ENCODE results near the gene MTR. TPM values are rescaled to one million over a fixed set of nuclear protein-coding genes. Genes with fewer than 3 reads are reported as not detected.

The MTR gene
- total and polyA plus RNA-seq, 9 of the 15 experiments (the other 6 are each of a cell fraction or from before 2014, with no cell fraction given) = 3.4 to 44.3 (median 20.3) TPM

DNA sequence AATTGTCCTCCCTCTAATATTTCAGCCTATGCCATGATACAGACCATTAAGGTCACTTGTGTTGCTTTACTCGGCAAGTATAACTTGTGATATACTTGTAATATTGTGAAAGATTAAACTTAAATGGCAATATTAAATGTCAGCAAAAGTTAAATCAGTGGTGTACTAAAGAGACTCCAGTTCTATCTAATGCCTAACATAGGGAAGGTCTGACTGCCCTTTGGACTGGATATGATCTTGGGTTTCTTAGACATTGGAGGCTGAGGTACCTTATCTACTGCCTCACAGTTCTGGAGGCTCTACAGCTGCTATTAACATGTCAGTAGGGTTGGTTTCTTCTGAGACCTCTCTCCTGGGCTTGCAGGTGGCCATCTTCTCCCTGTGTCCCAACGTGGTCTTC is 119.3 kb downstream of the MTR start (continued):
- TF ChIP-seq, protein P1, sequence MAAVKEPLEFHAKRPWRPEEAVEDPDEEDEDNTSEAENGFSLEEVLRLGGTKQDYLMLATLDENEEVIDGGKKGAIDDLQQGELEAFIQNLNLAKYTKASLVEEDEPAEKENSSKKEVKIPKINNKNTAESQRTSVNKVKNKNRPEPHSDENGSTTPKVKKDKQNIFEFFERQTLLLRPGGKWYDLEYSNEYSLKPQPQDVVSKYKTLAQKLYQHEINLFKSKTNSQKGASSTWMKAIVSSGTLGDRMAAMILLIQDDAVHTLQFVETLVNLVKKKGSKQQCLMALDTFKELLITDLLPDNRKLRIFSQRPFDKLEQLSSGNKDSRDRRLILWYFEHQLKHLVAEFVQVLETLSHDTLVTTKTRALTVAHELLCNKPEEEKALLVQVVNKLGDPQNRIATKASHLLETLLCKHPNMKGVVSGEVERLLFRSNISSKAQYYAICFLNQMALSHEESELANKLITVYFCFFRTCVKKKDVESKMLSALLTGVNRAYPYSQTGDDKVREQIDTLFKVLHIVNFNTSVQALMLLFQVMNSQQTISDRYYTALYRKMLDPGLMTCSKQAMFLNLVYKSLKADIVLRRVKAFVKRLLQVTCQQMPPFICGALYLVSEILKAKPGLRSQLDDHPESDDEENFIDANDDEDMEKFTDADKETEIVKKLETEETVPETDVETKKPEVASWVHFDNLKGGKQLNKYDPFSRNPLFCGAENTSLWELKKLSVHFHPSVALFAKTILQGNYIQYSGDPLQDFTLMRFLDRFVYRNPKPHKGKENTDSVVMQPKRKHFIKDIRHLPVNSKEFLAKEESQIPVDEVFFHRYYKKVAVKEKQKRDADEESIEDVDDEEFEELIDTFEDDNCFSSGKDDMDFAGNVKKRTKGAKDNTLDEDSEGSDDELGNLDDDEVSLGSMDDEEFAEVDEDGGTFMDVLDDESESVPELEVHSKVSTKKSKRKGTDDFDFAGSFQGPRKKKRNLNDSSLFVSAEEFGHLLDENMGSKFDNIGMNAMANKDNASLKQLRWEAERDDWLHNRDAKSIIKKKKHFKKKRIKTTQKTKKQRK (IDR thresholded peaks at IDR 0.05; ENCODE audit: borderline replicate concordance, low read depth, low read length) = no peak
- TF ChIP-seq TCF7L2 (IDR thresholded peaks at IDR 0.05; ENCODE audit: low read depth, low read length) = no peak
- TF ChIP-seq, protein P2, sequence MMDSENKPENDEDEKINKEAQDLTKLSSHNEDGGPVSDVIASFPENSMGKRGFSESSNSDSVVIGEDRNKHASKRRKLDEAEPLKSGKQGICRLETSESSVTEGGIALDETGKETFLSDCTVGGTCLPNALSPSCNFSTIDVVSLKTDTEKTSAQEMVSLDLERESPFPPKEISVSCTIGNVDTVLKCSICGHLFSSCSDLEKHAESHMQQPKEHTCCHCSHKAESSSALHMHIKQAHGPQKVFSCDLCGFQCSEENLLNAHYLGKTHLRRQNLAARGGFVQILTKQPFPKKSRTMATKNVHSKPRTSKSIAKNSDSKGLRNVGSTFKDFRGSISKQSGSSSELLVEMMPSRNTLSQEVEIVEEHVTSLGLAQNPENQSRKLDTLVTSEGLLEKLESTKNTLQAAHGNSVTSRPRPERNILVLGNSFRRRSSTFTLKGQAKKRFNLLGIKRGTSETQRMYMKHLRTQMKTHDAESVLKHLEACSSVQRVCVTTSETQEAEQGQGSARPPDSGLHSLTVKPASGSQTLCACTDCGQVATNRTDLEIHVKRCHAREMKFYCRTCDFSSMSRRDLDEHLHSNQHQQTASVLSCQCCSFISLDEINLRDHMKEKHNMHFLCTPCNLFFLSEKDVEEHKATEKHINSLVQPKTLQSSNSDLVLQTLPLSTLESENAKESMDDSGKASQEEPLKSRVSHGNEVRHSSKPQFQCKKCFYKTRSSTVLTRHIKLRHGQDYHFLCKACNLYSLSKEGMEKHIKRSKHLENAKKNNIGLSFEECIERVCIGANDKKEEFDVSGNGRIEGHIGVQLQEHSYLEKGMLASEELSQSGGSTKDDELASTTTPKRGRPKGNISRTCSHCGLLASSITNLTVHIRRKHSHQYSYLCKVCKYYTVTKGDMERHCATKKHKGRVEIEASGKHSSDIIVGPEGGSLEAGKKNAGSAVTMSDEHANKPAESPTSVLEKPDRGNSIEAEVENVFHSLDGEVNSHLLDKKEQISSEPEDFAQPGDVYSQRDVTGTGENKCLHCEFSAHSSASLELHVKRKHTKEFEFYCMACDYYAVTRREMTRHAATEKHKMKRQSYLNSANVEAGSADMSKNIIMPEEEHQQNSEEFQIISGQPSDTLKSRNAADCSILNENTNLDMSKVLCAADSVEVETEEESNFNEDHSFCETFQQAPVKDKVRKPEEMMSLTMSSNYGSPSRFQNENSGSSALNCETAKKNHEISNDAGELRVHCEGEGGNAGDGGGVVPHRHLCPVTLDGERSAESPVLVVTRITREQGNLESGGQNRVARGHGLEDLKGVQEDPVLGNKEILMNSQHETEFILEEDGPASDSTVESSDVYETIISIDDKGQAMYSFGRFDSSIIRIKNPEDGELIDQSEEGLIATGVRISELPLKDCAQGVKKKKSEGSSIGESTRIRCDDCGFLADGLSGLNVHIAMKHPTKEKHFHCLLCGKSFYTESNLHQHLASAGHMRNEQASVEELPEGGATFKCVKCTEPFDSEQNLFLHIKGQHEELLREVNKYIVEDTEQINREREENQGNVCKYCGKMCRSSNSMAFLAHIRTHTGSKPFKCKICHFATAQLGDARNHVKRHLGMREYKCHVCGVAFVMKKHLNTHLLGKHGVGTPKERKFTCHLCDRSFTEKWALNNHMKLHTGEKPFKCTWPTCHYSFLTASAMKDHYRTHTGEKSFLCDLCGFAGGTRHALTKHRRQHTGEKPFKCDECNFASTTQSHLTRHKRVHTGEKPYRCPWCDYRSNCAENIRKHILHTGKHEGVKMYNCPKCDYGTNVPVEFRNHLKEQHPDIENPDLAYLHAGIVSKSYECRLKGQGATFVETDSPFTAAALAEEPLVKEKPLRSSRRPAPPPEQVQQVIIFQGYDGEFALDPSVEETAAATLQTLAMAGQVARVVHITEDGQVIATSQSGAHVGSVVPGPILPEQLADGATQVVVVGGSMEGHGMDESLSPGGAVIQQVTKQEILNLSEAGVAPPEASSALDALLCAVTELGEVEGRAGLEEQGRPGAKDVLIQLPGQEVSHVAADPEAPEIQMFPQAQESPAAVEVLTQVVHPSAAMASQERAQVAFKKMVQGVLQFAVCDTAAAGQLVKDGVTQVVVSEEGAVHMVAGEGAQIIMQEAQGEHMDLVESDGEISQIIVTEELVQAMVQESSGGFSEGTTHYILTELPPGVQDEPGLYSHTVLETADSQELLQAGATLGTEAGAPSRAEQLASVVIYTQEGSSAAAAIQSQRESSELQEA (IDR thresholded peaks at IDR 0.05; ENCODE audit: low read depth) = no peak
- TF ChIP-seq, protein P3, sequence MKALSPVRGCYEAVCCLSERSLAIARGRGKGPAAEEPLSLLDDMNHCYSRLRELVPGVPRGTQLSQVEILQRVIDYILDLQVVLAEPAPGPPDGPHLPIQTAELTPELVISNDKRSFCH (CRISPR knock-in tag; IDR thresholded peaks at IDR 0.05) = no peak
- TF ChIP-seq, protein P3 (tag; IDR thresholded peaks at IDR 0.05) = peak; percentile 50; the same call in 1 of the 2 replicates
- TF ChIP-seq DPF2 (IDR thresholded peaks at IDR 0.05) = peak; percentile 66
- TF ChIP-seq HNRNPK (IDR thresholded peaks at IDR 0.05; ENCODE audit: low read depth, low read length, poor library complexity, severe bottlenecking) = no peak
- TF ChIP-seq SRF (CRISPR knock-in tag; IDR thresholded peaks at IDR 0.05) = no peak
- TF ChIP-seq TOE1 (IDR thresholded peaks at IDR 0.05; ENCODE audit: borderline replicate concordance) = no peak
- TF ChIP-seq TOE1 (CRISPR knock-in tag; IDR thresholded peaks at IDR 0.05; ENCODE audit: borderline replicate concordance, low read depth) = no peak
- no peak for TF ChIP-seq SREBF1 (IDR thresholded peaks at IDR 0.05; ENCODE audit: borderline replicate concordance, low read depth, low read length)

All from K562 (cell line).